Adrenal gland (tissue), 12 donors: ENCODE measurements around the gene THBS2. TPM values are rescaled to one million over a fixed set of nuclear protein-coding genes. Genes with fewer than 3 reads are reported as not detected.
"Not testable (repeated sequence)": the region's sequence is repeated elsewhere in the genome, so short reads cannot be mapped to it uniquely, and the experiment has no call there.

ENCODE experiments used
- DNase-seq, 7 donors: peaks; one replicate each; pipeline ENCODE4 v3.0.0-alpha.2; 2019 to 2020
- H3K27ac ChIP-seq, 5 donors: fragments of 200-600 bp; sonication (generic) in 4 of 5; 1 replicate in 3 of 5; 2 replicates in 2 of 5; pipeline versions ENCODE4 v1.5.1 to v1.8.0; 2016 to 2020; ENCODE audit warnings: mild to moderate bottlenecking in 1 of 5
- H3K27me3 ChIP-seq: fragments of 200-600 bp; 2 replicates; pipeline ENCODE4 v1.8.0; 2021
- H3K36me3 ChIP-seq, 2 donors: fragments of 200-600 bp; replicated peaks in 1 of 2; 1 replicate in 1 of 2; 2 replicates in 1 of 2; pipeline versions ENCODE4 v1.5.1 to v1.8.0; 2018 to 2022
- H3K4me1 ChIP-seq, 2 donors: fragments of 200-600 bp; replicated peaks in 1 of 2; 1 replicate in 1 of 2; 2 replicates in 1 of 2; pipeline versions ENCODE4 v1.5.1 to v1.8.0; 2018 to 2021
- H3K4me3 ChIP-seq, 4 donors: fragments of 200-600 bp; sonication (generic) in 3 of 4; one replicate each; pipeline ENCODE4 v1.5.1; 2016 to 2018
- H3K9me3 ChIP-seq, 3 donors: fragments of 200-600 bp; sonication (generic) in 1 of 3; replicated peaks in 1 of 3; 1 replicate in 2 of 3; 2 replicates in 1 of 3; pipeline versions ENCODE4 v1.5.1 to v1.8.0; 2016 to 2021
- POLR2A ChIP-seq, 2 donors: fragments of 450-650 bp; IDR thresholded peaks; one replicate each; pipeline ENCODE4 v1.6.1; 2017; ENCODE audit warnings: antibody characterized with exemption in 2 of 2, mild to moderate bottlenecking in 2 of 2, moderate library complexity in 1 of 2
- WGBS, 4 donors: extraction: QIAGEN DNeasy Blood & Tissue Kit in 2 of 4; methylation state at CpG; one replicate each; pipeline versions ENCODE4 v1.1.5 to v1.1.7; 2013 to 2017; 5-methylcytosine and 5-hydroxymethylcytosine counted together
- intact Hi-C, 2 donors: fragments of 100-400 bp; cut with DNase I; formaldehyde crosslinking; loops; one replicate each; pipeline versions ENCODE4 v1.14.1 to v1.15.0; 2022 to 2023
- polyA plus RNA-seq, 3 donors: library from polyadenylated mRNA; stranded (reverse); fragments of 200-250 nt in 2 of 3; fragments of 350-450 nt in 1 of 3; fragmentation: Illumina TruSeq in 1 of 3; extraction: RNeasy Lipid Tissue Mini Kit (QIAGEN cat#74804) in 1 of 3; gene quantifications; one replicate each; pipeline ENCODE4 v1.2.3, GENCODE V29; 2013 to 2014
- total RNA-seq, 9 donors: library from RNA; depleted of rRNA in 4 of 9; stranded (reverse); fragments of >200 nt in 4 of 9; fragments of 120-200 nt in 1 of 9; fragmentation: NEBNext Ultra II Directional in 1 of 9; extraction: Animal tissue kit (Norgen Biotek cat#: 25700) in 1 of 9; gene quantifications; one replicate each; pipeline versions ENCODE4 v1.1.0 to v1.2.4, GENCODE V29; 2013 to 2023
- TF ChIP-seq, protein P1 (sequence below), 6 experiments: fragments of 450-650 bp in 4 of 6; fragments of 200-600 bp in 2 of 6; sonication (generic) in 1 of 6; IDR thresholded peaks; 1 replicate in 5 of 6; 2 replicates in 1 of 6; pipeline versions ENCODE4 v1.5.1 to v1.8.0; 2016 to 2021; ENCODE audit warnings: antibody characterized with exemption in 6 of 6, mild to moderate bottlenecking in 2 of 6, moderate library complexity in 1 of 6
- donor health status: healthy with polysubstance abuse.
- donor health status: Bipolar disorder and iron deficiency.
- donor health status: DM: yes; HTN: yes; CAD: no.
- donor health status: DM: no; HTN: no; CAD: no.
- donor health status: DM: no; HTN: no; CAD: no.
- donor health status: DM: yes; HTN: yes; CAD: no.

Gene THBS2
- total and polyA plus RNA-seq, 12 donors: 5.6 to 72.7 (median 14.8) TPM

DNA sequence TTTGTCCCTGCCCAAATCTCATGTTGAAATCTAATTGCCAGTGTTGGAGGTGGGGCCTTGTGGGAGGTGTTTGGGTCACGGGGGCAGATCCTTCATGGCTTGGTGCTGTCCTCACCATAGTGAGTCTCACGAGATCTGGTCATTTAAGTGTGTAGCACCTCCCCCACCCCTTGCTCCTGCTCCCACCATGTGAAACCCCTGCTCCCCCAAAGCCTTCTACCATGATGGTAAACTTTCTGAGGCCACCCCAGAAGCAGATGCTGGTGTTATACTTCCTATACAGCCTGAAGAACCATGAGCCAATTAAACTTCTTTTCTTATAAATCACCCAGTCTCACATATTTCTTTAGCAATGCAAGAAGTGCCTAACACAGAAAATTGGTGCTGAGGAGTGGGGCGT lies 19.9 kb upstream of the THBS2 start:
- 88 to 97% (median 90%) methylated on average over 3 of the region's 3 CpGs for WGBS, 4 donors
- no peak overlapping the region for H3K27ac ChIP-seq
- DNase-seq: no peak
- H3K36me3 ChIP-seq: no peaks in the 10 kb centered on the region
- H3K9me3 ChIP-seq: no peaks in the 10 kb centered on the region
- intact Hi-C loops: no loop called here
- TF ChIP-seq POLR2A (IDR thresholded peaks at IDR 0.05): no peak
- TF ChIP-seq, protein P1, sequence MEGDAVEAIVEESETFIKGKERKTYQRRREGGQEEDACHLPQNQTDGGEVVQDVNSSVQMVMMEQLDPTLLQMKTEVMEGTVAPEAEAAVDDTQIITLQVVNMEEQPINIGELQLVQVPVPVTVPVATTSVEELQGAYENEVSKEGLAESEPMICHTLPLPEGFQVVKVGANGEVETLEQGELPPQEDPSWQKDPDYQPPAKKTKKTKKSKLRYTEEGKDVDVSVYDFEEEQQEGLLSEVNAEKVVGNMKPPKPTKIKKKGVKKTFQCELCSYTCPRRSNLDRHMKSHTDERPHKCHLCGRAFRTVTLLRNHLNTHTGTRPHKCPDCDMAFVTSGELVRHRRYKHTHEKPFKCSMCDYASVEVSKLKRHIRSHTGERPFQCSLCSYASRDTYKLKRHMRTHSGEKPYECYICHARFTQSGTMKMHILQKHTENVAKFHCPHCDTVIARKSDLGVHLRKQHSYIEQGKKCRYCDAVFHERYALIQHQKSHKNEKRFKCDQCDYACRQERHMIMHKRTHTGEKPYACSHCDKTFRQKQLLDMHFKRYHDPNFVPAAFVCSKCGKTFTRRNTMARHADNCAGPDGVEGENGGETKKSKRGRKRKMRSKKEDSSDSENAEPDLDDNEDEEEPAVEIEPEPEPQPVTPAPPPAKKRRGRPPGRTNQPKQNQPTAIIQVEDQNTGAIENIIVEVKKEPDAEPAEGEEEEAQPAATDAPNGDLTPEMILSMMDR (IDR thresholded peaks at IDR 0.05): no peak
- no peaks in the 10 kb centered on the region for H3K27me3 ChIP-seq
- H3K4me1 ChIP-seq: peaks cover 3 to 7% of the 10 kb centered on the region in 2 donors
- no peak overlapping the region for H3K4me3 ChIP-seq

DNA sequence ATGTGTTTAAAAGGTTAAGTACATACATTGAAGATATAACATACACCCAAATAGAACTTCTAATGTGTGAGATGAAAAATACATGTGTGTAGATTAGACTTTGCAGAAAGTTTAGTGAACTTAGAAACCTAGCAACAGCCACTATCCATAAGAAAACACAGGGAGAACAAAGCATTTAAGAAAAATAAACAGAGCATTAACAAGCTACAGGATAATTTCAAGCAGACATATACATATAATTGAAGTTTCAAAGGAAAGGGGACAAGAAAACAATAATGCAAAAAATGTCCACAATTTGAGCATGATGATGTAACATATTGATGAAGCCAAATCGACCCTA lies 18.2 kb upstream of the THBS2 start:
- no peak overlapping the region for H3K4me3 ChIP-seq
- no peaks in the 10 kb centered on the region for H3K9me3 ChIP-seq
- intact Hi-C loops: no loop called here
- H3K27me3 ChIP-seq: no peaks in the 10 kb centered on the region
- H3K27ac ChIP-seq: no peak overlapping the region
- DNase-seq: no peak
- TF ChIP-seq, protein P1 (IDR thresholded peaks at IDR 0.05): no peak
- no peak for TF ChIP-seq POLR2A (IDR thresholded peaks at IDR 0.05)
- H3K4me1 ChIP-seq: peaks cover 3 to 7% of the 10 kb centered on the region in 2 donors
- no peaks in the 10 kb centered on the region for H3K36me3 ChIP-seq
- WGBS, 4 donors: 63 to 73% (median 65%) methylated on average over 1 of the region's 1 CpG

DNA sequence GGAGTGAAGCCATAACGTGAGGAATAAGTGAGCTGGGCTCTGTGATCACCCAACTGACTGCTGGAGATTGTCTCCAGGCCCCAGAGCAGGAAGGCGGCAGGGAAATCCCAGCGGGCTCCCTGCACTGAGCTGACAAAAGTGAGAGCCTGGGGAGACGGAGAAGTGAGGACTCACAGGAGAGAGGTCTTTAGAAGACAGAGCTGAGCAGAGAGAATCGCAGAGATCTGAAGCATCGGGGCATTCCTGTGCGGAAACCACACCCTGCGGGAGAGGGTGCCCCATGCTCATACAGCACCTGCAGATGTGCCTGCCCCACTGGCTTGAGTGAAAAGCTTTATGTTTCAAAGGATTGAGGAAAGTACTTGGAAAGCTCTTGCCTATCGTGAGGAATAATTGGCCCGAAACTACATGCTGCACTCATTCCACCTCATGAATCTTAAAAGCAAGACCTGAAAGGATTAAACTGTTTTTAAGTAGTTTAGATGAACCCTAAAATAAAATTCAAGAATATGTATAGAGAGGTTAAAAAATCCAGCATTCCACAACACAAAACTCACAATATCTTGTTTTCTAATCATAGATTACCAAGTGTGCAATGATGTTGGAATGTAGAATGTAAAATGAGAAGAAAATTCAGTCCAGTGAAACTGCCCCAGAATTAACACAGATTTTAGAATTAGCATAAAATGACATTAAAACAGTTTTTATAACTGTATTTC lies 17.7 kb upstream of the THBS2 start:
- no peak for DNase-seq
- WGBS, 4 donors: 85 to 88% (median 86%) methylated on average over 10 of the region's 10 CpGs

DNA sequence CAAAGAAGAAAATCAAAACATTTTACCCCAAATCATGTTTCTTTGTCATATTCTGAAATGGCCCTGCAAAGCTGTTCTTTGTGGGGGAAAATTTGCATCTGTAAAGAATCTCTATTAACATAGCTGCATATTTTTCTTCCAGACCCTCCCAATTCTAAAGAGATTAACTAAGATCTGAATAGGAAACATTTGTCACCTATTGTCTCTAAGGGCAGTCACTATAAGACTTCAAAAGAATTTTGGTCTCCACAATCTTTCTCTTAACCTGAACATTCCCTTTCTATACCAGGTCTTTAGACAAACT lies 16.4 kb upstream of the THBS2 start:
- DNase-seq, intact Hi-C loops, H3K4me3 ChIP-seq, H3K27me3 ChIP-seq, H3K9me3 ChIP-seq, H3K36me3 ChIP-seq, H3K4me1 ChIP-seq: not testable (repeated sequence)
- H3K27ac ChIP-seq: peak overlapping the region in 2 of 5 donors; percentile 24 to 37

More for the DNA sequence above, 17.7 kb upstream of the THBS2 start:
- TF ChIP-seq POLR2A (IDR thresholded peaks at IDR 0.05): no peak
- TF ChIP-seq, protein P1 (IDR thresholded peaks at IDR 0.05): no peak
- H3K4me3 ChIP-seq: no peak overlapping the region
- H3K27me3 ChIP-seq: no peaks in the 10 kb centered on the region
- peaks cover 3 to 7% of the 10 kb centered on the region in 2 donors for H3K4me1 ChIP-seq
- H3K9me3 ChIP-seq: no peaks in the 10 kb centered on the region
- H3K36me3 ChIP-seq: no peaks in the 10 kb centered on the region
- H3K27ac ChIP-seq: no peak overlapping the region
- intact Hi-C loops: no loop called here
